ENCODE results near the gene CHRDL2.
A peak's percentile ranks its signal among the peaks of the same experiment; 100 is the strongest.

CHRDL2 gene

GRCh38 chr11:74748211-74749126 lies 17.2 kb upstream of the CHRDL2 start, which contains the start of gene RNF169:
Gene RNF169, plus strand, starts transcription at chr11:74748849. Its CDS starts 32 bp downstream, at chr11:74748881.
- peak; percentile 97 for DNase-seq

- no peak for DNase-seq
Observed at GRCh38 chr11:74746868-74747267, 15.6 kb upstream of the CHRDL2 start.

GRCh38 chr11:74744277-74744676 lies 13.1 kb upstream of the CHRDL2 start:
- no peak for DNase-seq

GRCh38 chr11:74743640-74744039 lies 12.4 kb upstream of the CHRDL2 start:
- DNase-seq = no peak

GRCh38 chr11:74742070-74742469 lies 10.8 kb upstream of the CHRDL2 start:
- DNase-seq = no peak

- DNase-seq = peak; percentile 67 to 77
Observed at GRCh38 chr11:74739546-74740270, 8.5 kb upstream of the CHRDL2 start.

GRCh38 chr11:74736031-74736430 lies 4.8 kb upstream of the CHRDL2 start:
- peak in 1 of 2 donors; percentile 11 for DNase-seq

GRCh38 chr11:74735365-74735928 lies 4.2 kb upstream of the CHRDL2 start:
- peak; percentile 64 to 76 for DNase-seq

GRCh38 chr11:74734559-74734925 lies 3.3 kb upstream of the CHRDL2 start:
- no peak for DNase-seq

- DNase-seq = no peak
Observed at GRCh38 chr11:74730571-74731260, 510 bp downstream of the CHRDL2 start.

GRCh38 chr11:74729397-74729796 lies 1.8 kb downstream of the CHRDL2 start:
- DNase-seq = no peak

- DNase-seq = peak; percentile 67 to 79
Observed at GRCh38 chr11:74726547-74727182, 4.6 kb downstream of the CHRDL2 start.

- no peak for DNase-seq
Observed at GRCh38 chr11:74725701-74726100, 5.5 kb downstream of the CHRDL2 start.

- DNase-seq = no peak
Observed at GRCh38 chr11:74723511-74723910, 7.7 kb downstream of the CHRDL2 start.

GRCh38 chr11:74721479-74721835 lies 9.8 kb downstream of the CHRDL2 start:
- DNase-seq = no peak

- DNase-seq = no peak
Observed at GRCh38 chr11:74720596-74721478, 10.4 kb downstream of the CHRDL2 start.

- peak in 1 of 2 donors; percentile 16 for DNase-seq
Observed at GRCh38 chr11:74719011-74719410, 12.2 kb downstream of the CHRDL2 start.

- DNase-seq = no peak
Observed at GRCh38 chr11:74717221-74717969, 13.8 kb downstream of the CHRDL2 start.

GRCh38 chr11:74714904-74715303 lies 16.3 kb downstream of the CHRDL2 start:
- DNase-seq = no peak

GRCh38 chr11:74713686-74714085 lies 17.5 kb downstream of the CHRDL2 start:
- no peak for DNase-seq

Data from inflammatory macrophage (primary cell).